ENCODE measurements around the gene CCDC59.
A peak's percentile ranks its signal among the peaks of the same experiment; 100 is the strongest.

Gene CCDC59

GRCh38 chr12:82358200-82359114, at the start of gene CCDC59, which contains the start of gene METTL25:
Gene CCDC59, minus strand, starts transcription at chr12:82358387. Its CDS starts 11 bp downstream, at chr12:82358376.
Gene METTL25, plus strand, starts transcription at chr12:82358529. Its CDS starts 37 bp downstream, at chr12:82358566.
- Histone ChIP-seq H3K27me3 (no peaks in the 10 kb centered on the region), H3K27ac (peak within 1 kb of the TSS; percentile 97), H3K4me1 (ENCODE audit: control insufficient read depth in 1 of 2, insufficient read depth in 1 of 2, low read depth in 1 of 2, low read length in 1 of 2) (peaks cover 21 to 23% of the 10 kb centered on the region in 2 experiments), H3K4me3 (ENCODE audit: low read depth in 1 of 2, low read length in 1 of 2) (peak within 1 kb of the TSS; percentile 79), H3K9me3 (no peaks in the 10 kb centered on the region), H3K36me3 (peaks cover 19% of the 10 kb centered on the region)
- TF ChIP-seq CTCF (IDR thresholded peaks at IDR 0.05) = peak; percentile 100

GRCh38 chr12:82407481-82407880, 49.3 kb upstream of the CCDC59 start:
- H3K27ac ChIP-seq = no peak overlapping the region
- no peaks in the 10 kb centered on the region for H3K4me1 ChIP-seq (ENCODE audit: control insufficient read depth in 1 of 2, insufficient read depth in 1 of 2, low read depth in 1 of 2, low read length in 1 of 2)
- no peaks in the 10 kb centered on the region for H3K9me3 ChIP-seq
- H3K4me3 ChIP-seq (ENCODE audit: low read depth in 1 of 2, low read length in 1 of 2) = no peak overlapping the region
- no peaks in the 10 kb centered on the region for H3K36me3 ChIP-seq
- H3K27me3 ChIP-seq = no peaks in the 10 kb centered on the region
- no peak for TF ChIP-seq CTCF (IDR thresholded peaks at IDR 0.05)

GRCh38 chr12:82406651-82407050, 48.5 kb upstream of the CCDC59 start:
- Histone ChIP-seq H3K9me3 (no peaks in the 10 kb centered on the region), H3K27me3 (no peaks in the 10 kb centered on the region), H3K27ac (no peak overlapping the region), H3K36me3 (no peaks in the 10 kb centered on the region), H3K4me3 (ENCODE audit: low read depth in 1 of 2, low read length in 1 of 2) (no peak overlapping the region), H3K4me1 (ENCODE audit: control insufficient read depth in 1 of 2, insufficient read depth in 1 of 2, low read depth in 1 of 2, low read length in 1 of 2) (no peaks in the 10 kb centered on the region)
- no peak for TF ChIP-seq CTCF (IDR thresholded peaks at IDR 0.05)

GRCh38 chr12:82400819-82401218, 42.6 kb upstream of the CCDC59 start:
- TF ChIP-seq CTCF (IDR thresholded peaks at IDR 0.05) = no peak

GRCh38 chr12:82398879-82399278, 40.7 kb upstream of the CCDC59 start:
- no peaks in the 10 kb centered on the region for H3K4me1 ChIP-seq (ENCODE audit: control insufficient read depth in 1 of 2, insufficient read depth in 1 of 2, low read depth in 1 of 2, low read length in 1 of 2)
- H3K9me3 ChIP-seq = no peaks in the 10 kb centered on the region
- H3K27ac ChIP-seq = no peak overlapping the region
- H3K36me3 ChIP-seq = peaks cover 4% of the 10 kb centered on the region
- TF ChIP-seq CTCF (IDR thresholded peaks at IDR 0.05) = no peak
- H3K27me3 ChIP-seq = no peaks in the 10 kb centered on the region
- no peak overlapping the region for H3K4me3 ChIP-seq (ENCODE audit: low read depth in 1 of 2, low read length in 1 of 2)

More at GRCh38 chr12:82400819-82401218, 42.6 kb upstream of the CCDC59 start:
- Histone ChIP-seq H3K9me3 (no peaks in the 10 kb centered on the region), H3K36me3 (peaks cover 4% of the 10 kb centered on the region), H3K4me1 (ENCODE audit: control insufficient read depth in 1 of 2, insufficient read depth in 1 of 2, low read depth in 1 of 2, low read length in 1 of 2) (no peaks in the 10 kb centered on the region), H3K27me3 (no peaks in the 10 kb centered on the region), H3K27ac (no peak overlapping the region), H3K4me3 (ENCODE audit: low read depth in 1 of 2, low read length in 1 of 2) (no peak overlapping the region)
